Placental pericyte (primary cell): ENCODE results near the gene LYPLA2. TPM values are rescaled to one million over a fixed set of nuclear protein-coding genes. Genes with fewer than 3 reads are reported as not detected.

Experiments used
- total RNA-seq: library from RNA; depleted of rRNA; stranded (reverse); fragments of >200 nt; gene quantifications from 2 replicates; pipeline ENCODE4 v1.2.3, GENCODE V29; 2012

The LYPLA2 gene
- total RNA-seq, result 53.2 and 96.9 TPM in 2 replicates

DNA sequence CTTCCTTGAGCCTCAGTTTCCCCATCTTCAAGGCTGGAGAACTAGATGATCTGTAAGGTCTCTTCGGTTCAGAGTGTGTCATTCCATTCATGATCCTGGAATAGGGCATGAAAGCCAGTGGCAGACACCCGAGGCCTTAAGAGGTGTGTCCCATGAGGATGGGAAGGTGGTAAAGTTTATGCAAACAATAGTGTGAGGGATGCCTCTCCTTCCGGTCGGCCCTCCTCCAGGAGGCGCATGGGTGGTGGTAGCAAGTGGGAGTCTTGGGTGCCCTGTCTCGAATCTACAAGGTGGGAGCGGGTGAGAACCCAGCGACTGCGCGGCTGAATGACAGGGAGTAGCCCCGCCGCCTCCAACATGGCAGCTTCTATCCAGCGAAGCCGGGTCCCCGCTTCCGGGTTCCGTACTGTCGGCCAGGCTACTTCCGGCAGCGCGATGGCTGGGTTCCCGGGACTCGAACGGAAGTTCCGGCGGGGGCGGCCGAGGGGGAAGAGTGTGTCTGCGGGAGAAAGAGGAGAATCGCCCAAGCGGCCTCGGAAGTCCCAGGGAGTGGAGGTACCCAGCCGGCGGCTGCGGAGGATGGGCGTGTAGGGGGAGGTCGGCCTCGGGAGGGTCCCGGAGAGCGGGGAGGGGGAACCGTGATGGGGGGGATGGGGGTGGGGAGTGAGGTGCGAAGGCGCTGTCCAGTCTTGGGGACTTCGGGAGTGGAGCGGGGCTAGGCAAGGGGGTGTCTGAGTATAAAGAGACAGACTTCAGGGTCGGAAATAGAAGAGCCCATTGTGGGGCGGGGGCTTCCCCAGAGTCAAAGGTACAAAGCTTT, at the start of gene LYPLA2:
Gene LYPLA2 (plus strand): TSS at position 450 of the 820 bp plus-strand sequence. CDS start 1,538 bp downstream, outside the sequence.

DNA sequence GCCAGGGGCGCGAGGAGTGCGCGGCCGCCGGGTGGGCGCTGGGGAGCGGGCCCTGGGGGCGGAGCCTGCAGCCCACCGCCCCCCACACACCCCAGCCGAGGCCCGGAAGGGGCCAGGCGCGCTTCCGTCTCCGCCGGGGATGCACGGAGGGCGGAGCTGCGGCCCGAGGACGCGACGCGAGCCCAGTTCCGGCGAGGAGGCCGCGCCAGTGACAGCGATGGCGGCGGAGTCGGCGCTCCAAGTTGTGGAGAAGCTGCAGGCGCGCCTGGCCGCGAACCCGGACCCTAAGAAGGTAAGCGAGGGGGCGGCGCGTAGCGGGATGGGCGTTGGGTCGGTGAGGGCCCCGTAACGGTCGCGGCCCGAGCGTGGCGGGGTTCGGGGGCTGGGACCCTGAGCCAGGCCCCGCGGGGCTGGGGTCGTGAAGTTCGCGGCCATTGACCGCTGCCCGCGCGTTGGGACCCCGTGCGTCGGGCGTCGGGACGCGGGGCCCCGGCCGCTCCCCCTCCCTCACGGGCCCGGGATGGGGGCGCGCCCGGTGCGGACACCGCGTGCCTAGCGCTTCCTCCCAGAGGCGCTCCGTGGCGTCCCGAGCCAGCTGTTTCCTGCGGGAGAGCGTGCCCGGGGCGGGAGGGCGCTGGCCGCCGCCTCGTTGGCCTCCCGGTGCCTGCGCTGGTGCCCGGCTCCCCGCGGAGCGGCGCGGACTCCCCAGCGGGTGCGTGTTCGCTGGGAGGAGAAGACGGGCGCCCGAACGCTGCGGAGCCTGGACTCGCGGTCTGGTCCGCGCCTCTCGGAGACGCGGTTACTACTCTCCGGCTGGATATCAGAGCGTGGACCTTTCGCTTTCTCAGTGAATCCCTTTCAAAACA, 47.4 kb upstream of the LYPLA2 start, which contains the start of gene ELOA:
Gene ELOA (plus strand): TSS at position 185 of the 866 bp plus-strand sequence. CDS start 33 bp downstream, at position 218.

DNA sequence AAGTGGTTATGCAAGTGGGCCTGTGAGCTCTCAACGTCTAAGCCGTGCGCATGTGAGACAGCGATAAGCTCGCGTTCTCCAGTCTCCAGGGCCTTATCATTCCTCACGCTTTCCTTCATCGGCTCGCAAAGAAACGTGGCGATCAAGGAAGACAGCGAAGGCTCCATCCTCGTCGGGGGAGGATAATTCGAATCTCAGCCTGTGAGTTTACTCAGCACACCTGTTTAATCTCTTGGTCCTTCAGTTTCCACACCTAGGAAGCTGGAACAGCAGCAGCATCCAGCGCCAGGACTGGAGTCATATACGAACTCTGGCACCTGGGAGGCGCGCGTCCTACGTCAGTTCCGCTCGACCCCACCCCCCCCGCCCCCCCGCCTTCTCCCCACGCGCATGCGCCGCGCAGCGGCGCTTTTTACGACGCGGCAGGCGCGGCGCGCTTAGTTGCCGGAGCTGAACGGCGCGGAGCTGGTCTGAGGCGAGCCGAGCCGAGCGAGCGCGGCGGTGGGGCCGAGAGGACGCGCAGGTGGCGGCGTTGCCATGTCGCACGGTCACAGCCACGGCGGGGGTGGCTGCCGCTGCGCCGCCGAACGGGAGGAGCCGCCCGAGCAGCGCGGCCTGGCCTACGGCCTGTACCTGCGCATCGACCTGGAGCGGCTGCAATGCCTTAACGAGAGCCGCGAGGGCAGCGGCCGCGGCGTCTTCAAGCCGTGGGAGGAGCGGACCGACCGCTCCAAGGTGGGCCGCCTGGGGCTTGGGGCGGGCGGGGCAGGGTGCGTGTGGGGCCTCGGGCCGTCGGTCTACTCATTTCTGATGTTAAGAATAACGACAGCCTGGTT, 12.7 kb upstream of the LYPLA2 start, which contains the start of gene PITHD1:
Gene PITHD1 (plus strand): TSS at position 440 of the 836 bp plus-strand sequence. CDS start 98 bp downstream, at position 538.

DNA sequence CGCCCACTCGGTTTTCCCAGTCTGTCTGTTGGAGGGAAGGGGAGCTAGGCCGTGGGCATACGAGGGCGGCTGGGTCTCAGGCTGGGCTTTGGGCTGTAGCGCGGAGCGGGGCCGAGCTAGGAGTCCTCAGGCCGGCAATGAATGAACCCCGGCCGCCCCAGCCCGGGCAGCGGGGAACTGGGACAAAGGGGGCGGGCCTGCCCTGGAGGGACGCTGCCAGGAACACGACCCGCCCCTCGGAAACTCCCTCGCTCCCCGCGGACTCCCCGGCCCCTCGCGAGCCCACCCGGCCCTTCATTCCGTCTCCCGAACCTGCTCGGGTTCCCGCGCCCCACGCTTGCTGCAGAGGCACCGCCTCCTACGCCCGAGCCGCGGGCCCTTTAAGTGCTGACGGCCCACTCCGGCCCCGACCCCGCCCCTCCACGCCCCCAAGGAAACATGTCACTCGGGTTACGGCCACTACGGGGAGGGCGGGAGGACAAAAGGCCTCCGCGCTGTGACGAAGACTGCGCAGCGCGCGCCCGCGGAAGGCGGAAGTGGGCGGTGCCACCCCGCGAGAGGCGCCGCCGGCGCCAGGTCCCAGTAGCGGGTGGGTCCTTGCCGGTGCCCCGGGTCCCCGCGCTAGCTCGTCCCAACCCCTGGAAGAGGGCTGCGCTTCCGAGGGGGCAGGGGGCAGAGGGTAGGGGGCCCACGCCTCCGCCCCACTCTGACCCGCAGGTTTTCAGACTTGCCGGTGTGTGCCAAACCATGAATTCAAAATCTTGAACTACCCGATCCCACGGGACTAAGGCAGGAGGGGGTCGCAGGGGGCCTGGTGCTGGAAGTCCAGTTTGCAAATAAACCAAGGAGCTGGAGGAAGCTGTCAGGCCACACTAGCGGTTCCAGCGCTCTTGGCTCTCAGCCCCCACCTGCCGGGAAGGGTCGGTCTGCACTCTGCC, 9.7 kb downstream of the LYPLA2 start, which contains the start of gene GALE:
Gene GALE (minus strand): TSS at position 355 of the 938 bp plus-strand sequence. CDS start 1,747 bp downstream, outside the sequence.

DNA sequence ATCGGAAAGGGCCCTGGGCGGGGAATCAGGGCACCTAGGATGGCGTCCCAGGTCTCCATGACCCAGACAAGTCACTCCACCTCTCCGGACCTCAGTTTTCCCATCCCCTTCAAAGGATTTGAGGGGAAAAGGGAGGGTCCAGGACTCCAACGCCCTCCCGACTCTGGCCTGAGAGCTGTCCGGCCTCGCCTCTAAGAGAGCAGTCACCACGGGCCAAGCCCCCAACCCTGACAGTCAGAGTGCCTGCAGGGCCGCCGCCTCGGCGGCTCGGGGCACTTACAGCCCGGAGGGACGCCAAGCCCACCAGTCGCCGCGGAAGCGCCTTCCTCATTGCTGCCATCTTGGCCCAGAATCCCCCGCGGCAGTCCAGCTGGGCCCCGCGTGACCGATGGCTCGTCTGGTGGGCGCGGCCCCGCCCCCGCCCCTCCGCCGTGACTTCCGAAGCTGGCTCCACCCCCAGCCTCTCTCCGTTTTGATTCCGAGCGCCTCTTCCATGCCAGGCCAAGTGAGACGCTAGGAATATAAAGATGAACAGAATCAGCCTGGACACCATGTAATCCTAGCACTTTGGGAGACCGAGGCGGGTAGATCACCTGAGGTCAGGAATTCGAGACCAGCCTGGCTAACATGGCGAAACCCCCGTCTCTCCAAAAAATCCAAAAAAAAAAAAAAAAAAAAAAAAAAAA, 34.3 kb downstream of the LYPLA2 start, which contains the start of gene HMGCL:
Gene HMGCL (minus strand): TSS at position 354 of the 686 bp plus-strand sequence. CDS start 14 bp downstream, at position 340.

Other genes starting within 250 kb of the LYPLA2 start
- gene ID3, start 231.6 kb upstream of the LYPLA2 start, total RNA-seq, result 156 and 168 TPM in 2 replicates
- 344 and 681 TPM in 2 replicates for gene RPL11, start 99.3 kb upstream of the LYPLA2 start, total RNA-seq
- 48.4 and 56.4 TPM in 2 replicates for gene ELOA, start 47.7 kb upstream of the LYPLA2 start, total RNA-seq
- gene PITHD1, start 12.7 kb upstream of the LYPLA2 start, total RNA-seq, result 22.3 and 36.8 TPM in 2 replicates
- gene GALE, start 9.6 kb downstream of the LYPLA2 start, total RNA-seq, result 42.7 and 63.9 TPM in 2 replicates
- 18.5 and 42.0 TPM in 2 replicates for gene HMGCL, start 34.3 kb downstream of the LYPLA2 start, total RNA-seq
- gene FUCA1, start 77.1 kb downstream of the LYPLA2 start, total RNA-seq, result 5.7 and 9.4 TPM in 2 replicates
- not detected in 2 replicates for gene CNR2, start 122.2 kb downstream of the LYPLA2 start, total RNA-seq
- gene PNRC2, start 168.7 kb downstream of the LYPLA2 start, total RNA-seq, result 68.9 and 83.4 TPM in 2 replicates
- gene SRSF10, start 189.2 kb downstream of the LYPLA2 start, total RNA-seq, result 102 and 125 TPM in 2 replicates